ENCODE results near the gene SGF29. TPM values are rescaled to one million over a fixed set of nuclear protein-coding genes. Genes with fewer than 3 reads are reported as not detected.
A peak's percentile ranks its signal among the peaks of the same experiment; 100 is the strongest.

SGF29 gene
- total and polyA plus RNA-seq, 2 experiments from 2014 or later = 10.0 to 17.6 TPM

DNA sequence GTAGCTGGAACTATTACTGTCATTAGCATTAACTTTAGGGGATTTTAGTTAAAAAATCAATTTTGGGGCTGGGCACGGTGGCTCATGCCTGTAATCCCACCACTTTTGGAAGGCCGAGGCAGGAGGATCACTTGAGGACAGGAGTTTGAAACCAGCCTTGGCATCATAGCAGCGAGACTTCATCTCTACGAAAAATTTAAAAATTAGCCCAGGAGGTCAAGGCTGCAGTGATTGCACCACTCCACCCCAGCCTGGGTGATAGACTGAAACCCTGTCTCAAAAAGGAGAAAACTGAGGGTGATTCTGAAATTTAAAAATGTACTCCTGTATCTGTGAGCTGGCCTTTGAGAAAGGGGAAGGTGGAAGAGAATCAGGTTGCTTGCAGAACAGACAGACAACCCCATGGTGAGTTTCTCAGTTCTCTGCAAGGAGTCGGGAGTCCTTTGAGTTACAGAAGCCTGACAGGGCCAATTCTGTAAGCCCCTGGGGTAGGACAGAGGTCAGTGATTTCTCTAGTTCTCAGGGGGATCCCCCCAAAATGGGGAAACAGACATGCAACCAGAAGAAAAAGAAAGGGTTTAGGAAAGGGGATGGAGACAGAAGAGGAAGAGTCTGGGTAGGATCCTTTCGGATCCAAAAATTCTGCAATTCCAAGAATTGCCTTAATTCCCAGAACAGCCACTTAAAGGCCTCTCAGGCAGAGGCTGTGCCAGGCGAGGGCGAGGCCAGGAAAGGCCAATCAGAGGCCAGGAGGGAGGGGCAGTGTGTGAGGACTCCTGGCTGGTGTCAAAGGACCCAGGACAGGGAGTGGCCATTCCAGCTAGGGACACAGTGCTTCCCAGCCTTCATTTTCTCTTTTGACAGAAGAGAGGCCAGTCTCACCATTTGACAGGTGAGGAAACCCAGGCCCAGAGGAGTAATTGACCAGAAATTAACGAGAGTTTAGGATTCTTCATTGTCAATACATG is 21.7 kb upstream of the SGF29 start:
- H3K36me3 Mint-ChIP-seq (ENCODE audit: low read depth) = no peaks in the 10 kb centered on the region
- H3K9me3 Mint-ChIP-seq = no peaks in the 10 kb centered on the region
- Histone ChIP-seq H3K27me3 (ENCODE audit: insufficient read depth) (no peaks in the 10 kb centered on the region), H2AFZ (peak overlapping the region; percentile 96; the same call in 1 of the 2 replicates), H3F3A (replicated peaks; ENCODE audit: low read depth) (no peaks in the 10 kb centered on the region), H3K4me2 (peak overlapping the region; percentile 62; the same call in 1 of the 2 replicates), H3K9me2 (ENCODE audit: insufficient read depth) (no peaks in the 10 kb centered on the region), H3K79me2 (replicated peaks; ENCODE audit: insufficient read depth) (no peaks in the 10 kb centered on the region), H4K20me1 (replicated peaks; ENCODE audit: insufficient read depth) (no peaks in the 10 kb centered on the region), H3K27ac (ENCODE audit: low read depth) (0 out of 2 replicates have a peak overlapping the region, but pooled peaks have one; percentile 32), H3K4me3 (no peak overlapping the region), H3K36me3 (ENCODE audit: insufficient read depth) (no peaks in the 10 kb centered on the region), H3K4me1 (ENCODE audit: insufficient read depth) (no peaks in the 10 kb centered on the region; the same call in 1 of the 2 replicates)
- peak; percentile 100 for ATAC-seq
- H3K4me3 Mint-ChIP-seq = peak overlapping the region; percentile 5; the same call in 1 of the 3 replicates
- TF ChIP-seq, protein P1, sequence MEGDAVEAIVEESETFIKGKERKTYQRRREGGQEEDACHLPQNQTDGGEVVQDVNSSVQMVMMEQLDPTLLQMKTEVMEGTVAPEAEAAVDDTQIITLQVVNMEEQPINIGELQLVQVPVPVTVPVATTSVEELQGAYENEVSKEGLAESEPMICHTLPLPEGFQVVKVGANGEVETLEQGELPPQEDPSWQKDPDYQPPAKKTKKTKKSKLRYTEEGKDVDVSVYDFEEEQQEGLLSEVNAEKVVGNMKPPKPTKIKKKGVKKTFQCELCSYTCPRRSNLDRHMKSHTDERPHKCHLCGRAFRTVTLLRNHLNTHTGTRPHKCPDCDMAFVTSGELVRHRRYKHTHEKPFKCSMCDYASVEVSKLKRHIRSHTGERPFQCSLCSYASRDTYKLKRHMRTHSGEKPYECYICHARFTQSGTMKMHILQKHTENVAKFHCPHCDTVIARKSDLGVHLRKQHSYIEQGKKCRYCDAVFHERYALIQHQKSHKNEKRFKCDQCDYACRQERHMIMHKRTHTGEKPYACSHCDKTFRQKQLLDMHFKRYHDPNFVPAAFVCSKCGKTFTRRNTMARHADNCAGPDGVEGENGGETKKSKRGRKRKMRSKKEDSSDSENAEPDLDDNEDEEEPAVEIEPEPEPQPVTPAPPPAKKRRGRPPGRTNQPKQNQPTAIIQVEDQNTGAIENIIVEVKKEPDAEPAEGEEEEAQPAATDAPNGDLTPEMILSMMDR (conservative IDR thresholded peaks at IDR 0.05; ENCODE audit: low read depth in 2 of 2) = no peak
- no peak for TF ChIP-seq JUNB (IDR thresholded peaks at IDR 0.05; ENCODE audit: unreplicated experiment)
- no peak for TF ChIP-seq ZNF331 (CRISPR knock-in tag; IDR thresholded peaks at IDR 0.05; ENCODE audit: low read depth)
- no peak for TF ChIP-seq POLR2AphosphoS5 (IDR thresholded peaks at IDR 0.05; ENCODE audit: low read depth)
- no peak for TF ChIP-seq CREB1 (CRISPR knock-in tag; IDR thresholded peaks at IDR 0.05; ENCODE audit: low read depth)
- TF ChIP-seq, protein P2, sequence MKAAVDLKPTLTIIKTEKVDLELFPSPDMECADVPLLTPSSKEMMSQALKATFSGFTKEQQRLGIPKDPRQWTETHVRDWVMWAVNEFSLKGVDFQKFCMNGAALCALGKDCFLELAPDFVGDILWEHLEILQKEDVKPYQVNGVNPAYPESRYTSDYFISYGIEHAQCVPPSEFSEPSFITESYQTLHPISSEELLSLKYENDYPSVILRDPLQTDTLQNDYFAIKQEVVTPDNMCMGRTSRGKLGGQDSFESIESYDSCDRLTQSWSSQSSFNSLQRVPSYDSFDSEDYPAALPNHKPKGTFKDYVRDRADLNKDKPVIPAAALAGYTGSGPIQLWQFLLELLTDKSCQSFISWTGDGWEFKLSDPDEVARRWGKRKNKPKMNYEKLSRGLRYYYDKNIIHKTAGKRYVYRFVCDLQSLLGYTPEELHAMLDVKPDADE (IDR thresholded peaks at IDR 0.05) = no peak
- TF ChIP-seq, protein P3, sequence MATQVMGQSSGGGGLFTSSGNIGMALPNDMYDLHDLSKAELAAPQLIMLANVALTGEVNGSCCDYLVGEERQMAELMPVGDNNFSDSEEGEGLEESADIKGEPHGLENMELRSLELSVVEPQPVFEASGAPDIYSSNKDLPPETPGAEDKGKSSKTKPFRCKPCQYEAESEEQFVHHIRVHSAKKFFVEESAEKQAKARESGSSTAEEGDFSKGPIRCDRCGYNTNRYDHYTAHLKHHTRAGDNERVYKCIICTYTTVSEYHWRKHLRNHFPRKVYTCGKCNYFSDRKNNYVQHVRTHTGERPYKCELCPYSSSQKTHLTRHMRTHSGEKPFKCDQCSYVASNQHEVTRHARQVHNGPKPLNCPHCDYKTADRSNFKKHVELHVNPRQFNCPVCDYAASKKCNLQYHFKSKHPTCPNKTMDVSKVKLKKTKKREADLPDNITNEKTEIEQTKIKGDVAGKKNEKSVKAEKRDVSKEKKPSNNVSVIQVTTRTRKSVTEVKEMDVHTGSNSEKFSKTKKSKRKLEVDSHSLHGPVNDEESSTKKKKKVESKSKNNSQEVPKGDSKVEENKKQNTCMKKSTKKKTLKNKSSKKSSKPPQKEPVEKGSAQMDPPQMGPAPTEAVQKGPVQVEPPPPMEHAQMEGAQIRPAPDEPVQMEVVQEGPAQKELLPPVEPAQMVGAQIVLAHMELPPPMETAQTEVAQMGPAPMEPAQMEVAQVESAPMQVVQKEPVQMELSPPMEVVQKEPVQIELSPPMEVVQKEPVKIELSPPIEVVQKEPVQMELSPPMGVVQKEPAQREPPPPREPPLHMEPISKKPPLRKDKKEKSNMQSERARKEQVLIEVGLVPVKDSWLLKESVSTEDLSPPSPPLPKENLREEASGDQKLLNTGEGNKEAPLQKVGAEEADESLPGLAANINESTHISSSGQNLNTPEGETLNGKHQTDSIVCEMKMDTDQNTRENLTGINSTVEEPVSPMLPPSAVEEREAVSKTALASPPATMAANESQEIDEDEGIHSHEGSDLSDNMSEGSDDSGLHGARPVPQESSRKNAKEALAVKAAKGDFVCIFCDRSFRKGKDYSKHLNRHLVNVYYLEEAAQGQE (IDR thresholded peaks at IDR 0.05; ENCODE audit: unreplicated experiment) = no peak
- TF ChIP-seq, protein P4, sequence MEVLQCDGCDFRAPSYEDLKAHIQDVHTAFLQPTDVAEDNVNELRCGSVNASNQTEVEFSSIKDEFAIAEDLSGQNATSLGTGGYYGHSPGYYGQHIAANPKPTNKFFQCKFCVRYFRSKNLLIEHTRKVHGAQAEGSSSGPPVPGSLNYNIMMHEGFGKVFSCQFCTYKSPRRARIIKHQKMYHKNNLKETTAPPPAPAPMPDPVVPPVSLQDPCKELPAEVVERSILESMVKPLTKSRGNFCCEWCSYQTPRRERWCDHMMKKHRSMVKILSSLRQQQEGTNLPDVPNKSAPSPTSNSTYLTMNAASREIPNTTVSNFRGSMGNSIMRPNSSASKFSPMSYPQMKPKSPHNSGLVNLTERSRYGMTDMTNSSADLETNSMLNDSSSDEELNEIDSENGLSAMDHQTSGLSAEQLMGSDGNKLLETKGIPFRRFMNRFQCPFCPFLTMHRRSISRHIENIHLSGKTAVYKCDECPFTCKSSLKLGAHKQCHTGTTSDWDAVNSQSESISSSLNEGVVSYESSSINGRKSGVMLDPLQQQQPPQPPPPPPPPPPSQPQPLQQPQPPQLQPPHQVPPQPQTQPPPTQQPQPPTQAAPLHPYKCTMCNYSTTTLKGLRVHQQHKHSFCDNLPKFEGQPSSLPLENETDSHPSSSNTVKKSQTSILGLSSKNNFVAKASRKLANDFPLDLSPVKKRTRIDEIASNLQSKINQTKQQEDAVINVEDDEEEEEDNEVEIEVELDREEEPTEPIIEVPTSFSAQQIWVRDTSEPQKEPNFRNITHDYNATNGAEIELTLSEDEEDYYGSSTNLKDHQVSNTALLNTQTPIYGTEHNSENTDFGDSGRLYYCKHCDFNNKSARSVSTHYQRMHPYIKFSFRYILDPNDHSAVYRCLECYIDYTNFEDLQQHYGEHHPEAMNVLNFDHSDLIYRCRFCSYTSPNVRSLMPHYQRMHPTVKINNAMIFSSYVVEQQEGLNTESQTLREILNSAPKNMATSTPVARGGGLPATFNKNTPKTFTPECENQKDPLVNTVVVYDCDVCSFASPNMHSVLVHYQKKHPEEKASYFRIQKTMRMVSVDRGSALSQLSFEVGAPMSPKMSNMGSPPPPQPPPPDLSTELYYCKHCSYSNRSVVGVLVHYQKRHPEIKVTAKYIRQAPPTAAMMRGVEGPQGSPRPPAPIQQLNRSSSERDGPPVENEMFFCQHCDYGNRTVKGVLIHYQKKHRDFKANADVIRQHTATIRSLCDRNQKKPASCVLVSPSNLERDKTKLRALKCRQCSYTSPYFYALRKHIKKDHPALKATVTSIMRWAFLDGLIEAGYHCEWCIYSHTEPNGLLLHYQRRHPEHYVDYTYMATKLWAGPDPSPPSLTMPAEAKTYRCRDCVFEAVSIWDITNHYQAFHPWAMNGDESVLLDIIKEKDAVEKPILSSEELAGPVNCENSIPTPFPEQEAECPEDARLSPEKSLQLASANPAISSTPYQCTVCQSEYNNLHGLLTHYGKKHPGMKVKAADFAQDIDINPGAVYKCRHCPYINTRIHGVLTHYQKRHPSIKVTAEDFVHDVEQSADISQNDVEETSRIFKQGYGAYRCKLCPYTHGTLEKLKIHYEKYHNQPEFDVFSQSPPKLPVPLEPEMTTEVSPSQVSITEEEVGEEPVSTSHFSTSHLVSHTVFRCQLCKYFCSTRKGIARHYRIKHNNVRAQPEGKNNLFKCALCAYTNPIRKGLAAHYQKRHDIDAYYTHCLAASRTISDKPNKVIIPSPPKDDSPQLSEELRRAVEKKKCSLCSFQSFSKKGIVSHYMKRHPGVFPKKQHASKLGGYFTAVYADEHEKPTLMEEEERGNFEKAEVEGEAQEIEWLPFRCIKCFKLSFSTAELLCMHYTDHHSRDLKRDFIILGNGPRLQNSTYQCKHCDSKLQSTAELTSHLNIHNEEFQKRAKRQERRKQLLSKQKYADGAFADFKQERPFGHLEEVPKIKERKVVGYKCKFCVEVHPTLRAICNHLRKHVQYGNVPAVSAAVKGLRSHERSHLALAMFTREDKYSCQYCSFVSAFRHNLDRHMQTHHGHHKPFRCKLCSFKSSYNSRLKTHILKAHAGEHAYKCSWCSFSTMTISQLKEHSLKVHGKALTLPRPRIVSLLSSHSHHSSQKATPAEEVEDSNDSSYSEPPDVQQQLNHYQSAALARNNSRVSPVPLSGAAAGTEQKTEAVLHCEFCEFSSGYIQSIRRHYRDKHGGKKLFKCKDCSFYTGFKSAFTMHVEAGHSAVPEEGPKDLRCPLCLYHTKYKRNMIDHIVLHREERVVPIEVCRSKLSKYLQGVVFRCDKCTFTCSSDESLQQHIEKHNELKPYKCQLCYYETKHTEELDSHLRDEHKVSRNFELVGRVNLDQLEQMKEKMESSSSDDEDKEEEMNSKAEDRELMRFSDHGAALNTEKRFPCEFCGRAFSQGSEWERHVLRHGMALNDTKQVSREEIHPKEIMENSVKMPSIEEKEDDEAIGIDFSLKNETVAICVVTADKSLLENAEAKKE (CRISPR knock-in tag; IDR thresholded peaks at IDR 0.05) = no peak
- no peak for TF ChIP-seq STAT1 (IDR thresholded peaks at IDR 0.05; ENCODE audit: unreplicated experiment)
- TF ChIP-seq NANOG (IDR thresholded peaks at IDR 0.05; ENCODE audit: borderline replicate concordance) = no peak
- TF ChIP-seq ZNF114 (CRISPR knock-in tag; IDR thresholded peaks at IDR 0.05) = no peak
- no peak for TF ChIP-seq EZH2 (IDR thresholded peaks at IDR 0.05; ENCODE audit: low read depth, unreplicated experiment)
- no peak for TF ChIP-seq EZH2phosphoT487 (IDR thresholded peaks at IDR 0.05; ENCODE audit: unreplicated experiment)
- peaks cover 4% of the 10 kb centered on the region for H3K4me1 Mint-ChIP-seq
- peaks cover 5% of the 10 kb centered on the region for H3K27me3 Mint-ChIP-seq (ENCODE audit: insufficient read depth, low read depth, poor library complexity)
- DNase-seq (ENCODE audit: low spot score) = peak; percentile 78
- H3K27ac Mint-ChIP-seq = 0 out of 2 replicates have a peak overlapping the region, but pooled peaks have one; percentile 36

Measured in GM23338 (cell line).